ENCODE data around the gene TMEM88.
A peak's percentile ranks its signal among the peaks of the same experiment; 100 is the strongest.

Gene TMEM88

GRCh38 chr17:7889166-7889955 is 34.5 kb downstream of the TMEM88 start:
- Histone ChIP-seq H3K9me3 (ENCODE audit: insufficient read depth, low read depth, low read length) (no peaks in the 10 kb centered on the region), H3K9ac (ENCODE audit: low read depth, low read length, poor library complexity, severe bottlenecking) (peak overlapping the region; percentile 89), H3K79me2 (ENCODE audit: insufficient read depth, low read length) (peaks cover 70% of the 10 kb centered on the region), H3K27me3 (ENCODE audit: insufficient read depth, low read length, poor library complexity, severe bottlenecking) (no peaks in the 10 kb centered on the region), H3K36me3 (ENCODE audit: insufficient read depth, low read length) (peaks cover 45% of the 10 kb centered on the region), H2AFZ (ENCODE audit: low read length) (no peak overlapping the region), H3K4me2 (ENCODE audit: low read depth, low read length, poor library complexity, severe bottlenecking) (peak overlapping the region; percentile 96), H3K9me2 (replicated peaks; ENCODE audit: low read depth, low read length) (no peaks in the 10 kb centered on the region), H4K20me1 (ENCODE audit: insufficient read depth, low read length, poor library complexity, severe bottlenecking) (peaks cover 33% of the 10 kb centered on the region), H3K4me3 (ENCODE audit: low read length, poor library complexity, severe bottlenecking) (peak overlapping the region; percentile 89), H3F3A (ENCODE audit: low read depth) (peaks cover 12% of the 10 kb centered on the region), H3K4me1 (ENCODE audit: insufficient read depth, low read length, poor library complexity, severe bottlenecking) (peaks cover 20% of the 10 kb centered on the region)
- TF ChIP-seq CTCF (conservative IDR thresholded peaks at IDR 0.05; ENCODE audit: low read length) = no peak; the same call in 1 of the 2 replicates
- TF ChIP-seq EZH2phosphoT487 (IDR thresholded peaks at IDR 0.05; ENCODE audit: borderline replicate concordance) = no peak

- peaks cover 78% of the 10 kb centered on the region for H3K36me3 ChIP-seq (ENCODE audit: insufficient read depth, low read length)
Observed at GRCh38 chr17:7893187-7893880, 38.5 kb downstream of the TMEM88 start.

GRCh38 chr17:7894226-7894625 is 39.4 kb downstream of the TMEM88 start:
- Histone ChIP-seq H3K4me1 (ENCODE audit: insufficient read depth, low read length, poor library complexity, severe bottlenecking) (peaks cover 6% of the 10 kb centered on the region), H3K9ac (ENCODE audit: low read depth, low read length, poor library complexity, severe bottlenecking) (no peak overlapping the region), H3K36me3 (ENCODE audit: insufficient read depth, low read length) (peaks cover 87% of the 10 kb centered on the region)

More at GRCh38 chr17:7893187-7893880, 38.5 kb downstream of the TMEM88 start:
- H3K79me2 ChIP-seq (ENCODE audit: insufficient read depth, low read length) = peaks cover 44% of the 10 kb centered on the region
- no peak overlapping the region for H3K9ac ChIP-seq (ENCODE audit: low read depth, low read length, poor library complexity, severe bottlenecking)
- H3K4me2 ChIP-seq (ENCODE audit: low read depth, low read length, poor library complexity, severe bottlenecking) = no peak overlapping the region
- H4K20me1 ChIP-seq (ENCODE audit: insufficient read depth, low read length, poor library complexity, severe bottlenecking) = peaks cover 33% of the 10 kb centered on the region
- H3K9me2 ChIP-seq (replicated peaks; ENCODE audit: low read depth, low read length) = no peaks in the 10 kb centered on the region
- TF ChIP-seq EZH2phosphoT487 (IDR thresholded peaks at IDR 0.05; ENCODE audit: borderline replicate concordance) (no peak), CTCF (conservative IDR thresholded peaks at IDR 0.05; ENCODE audit: low read length) (no peak)
- no peak overlapping the region for H2AFZ ChIP-seq (ENCODE audit: low read length)
- H3F3A ChIP-seq (ENCODE audit: low read depth) = no peaks in the 10 kb centered on the region
- H3K4me3 ChIP-seq (ENCODE audit: low read length, poor library complexity, severe bottlenecking) = no peak overlapping the region
- H3K27me3 ChIP-seq (ENCODE audit: insufficient read depth, low read length, poor library complexity, severe bottlenecking) = no peaks in the 10 kb centered on the region
- no peaks in the 10 kb centered on the region for H3K9me3 ChIP-seq (ENCODE audit: insufficient read depth, low read depth, low read length)
- H3K4me1 ChIP-seq (ENCODE audit: insufficient read depth, low read length, poor library complexity, severe bottlenecking) = peaks cover 15% of the 10 kb centered on the region

More at GRCh38 chr17:7894226-7894625, 39.4 kb downstream of the TMEM88 start:
- Histone ChIP-seq H4K20me1 (ENCODE audit: insufficient read depth, low read length, poor library complexity, severe bottlenecking) (peaks cover 24% of the 10 kb centered on the region), H3K9me3 (ENCODE audit: insufficient read depth, low read depth, low read length) (no peaks in the 10 kb centered on the region), H3K9me2 (replicated peaks; ENCODE audit: low read depth, low read length) (no peaks in the 10 kb centered on the region), H3K4me3 (ENCODE audit: low read length, poor library complexity, severe bottlenecking) (no peak overlapping the region), H3K27me3 (ENCODE audit: insufficient read depth, low read length, poor library complexity, severe bottlenecking) (no peaks in the 10 kb centered on the region), H3F3A (ENCODE audit: low read depth) (no peaks in the 10 kb centered on the region), H3K79me2 (ENCODE audit: insufficient read depth, low read length) (peaks cover 35% of the 10 kb centered on the region), H2AFZ (ENCODE audit: low read length) (no peak overlapping the region), H3K4me2 (ENCODE audit: low read depth, low read length, poor library complexity, severe bottlenecking) (no peak overlapping the region)
- no peak for TF ChIP-seq EZH2phosphoT487 (IDR thresholded peaks at IDR 0.05; ENCODE audit: borderline replicate concordance)
- TF ChIP-seq CTCF (conservative IDR thresholded peaks at IDR 0.05; ENCODE audit: low read length) = no peak

Data from Loucy (cell line).